Suprapubic skin (tissue), 4 donors: ENCODE data around the gene INSM1. TPM values are rescaled to one million over a fixed set of nuclear protein-coding genes. Genes with fewer than 3 reads are reported as not detected.

Source experiments
- DNase-seq, 2 donors: peaks; one replicate each; pipeline ENCODE4 v3.0.0-alpha.2; 2019; ENCODE audit warnings: low spot score in 2 of 2
- H3K27ac ChIP-seq: fragments of 200-600 bp; sonication (generic); one replicate; pipeline ENCODE4 v1.5.1; 2019
- H3K27me3 ChIP-seq: fragments of 200-600 bp; sonication (generic); one replicate; pipeline ENCODE4 v1.5.1; 2019
- H3K36me3 ChIP-seq: fragments of 200-600 bp; sonication (generic); one replicate; pipeline ENCODE4 v1.5.1; 2019
- H3K4me1 ChIP-seq: fragments of 200-600 bp; sonication (generic); one replicate; pipeline ENCODE4 v1.5.1; 2019
- H3K4me3 ChIP-seq: fragments of 200-600 bp; sonication (generic); one replicate; pipeline ENCODE4 v1.5.1; 2019; ENCODE audit warnings: mild to moderate bottlenecking
- H3K9me3 ChIP-seq: fragments of 200-600 bp; sonication (generic); one replicate; pipeline ENCODE4 v1.5.1; 2019
- CTCF ChIP-seq, 2 donors: fragments of 200-600 bp in 1 of 2; fragments of 450-650 bp in 1 of 2; sonication (generic) in 1 of 2; IDR thresholded peaks; one replicate each; pipeline ENCODE4 v1.5.1; 2016 to 2019; ENCODE audit warnings: antibody characterized with exemption in 2 of 2, mild to moderate bottlenecking in 1 of 2, moderate library complexity in 1 of 2
- EP300 ChIP-seq: sonication (generic); formaldehyde crosslinking; IDR thresholded peaks from one replicate; pipeline ENCODE4 v1.6.1; 2017; ENCODE audit warnings: antibody characterized with exemption
- POLR2A ChIP-seq, 2 donors: fragments of 450-650 bp; IDR thresholded peaks; one replicate each; pipeline ENCODE4 v1.6.1; 2017; ENCODE audit warnings: antibody characterized with exemption in 2 of 2, mild to moderate bottlenecking in 2 of 2, moderate library complexity in 2 of 2
- POLR2AphosphoS5 ChIP-seq, 3 donors: sonication (generic); formaldehyde crosslinking; IDR thresholded peaks; one replicate each; pipeline ENCODE4 v1.6.1; 2017; ENCODE audit warnings: antibody characterized with exemption in 3 of 3
- WGBS: methylation state at CpG from one replicate; pipeline ENCODE4 v1.1.5; 2018; 5-methylcytosine and 5-hydroxymethylcytosine counted together
- total RNA-seq, 4 donors: library from RNA; depleted of rRNA; stranded (reverse); fragments of >200 nt; gene quantifications; one replicate each; pipeline ENCODE4 v1.1.0, GENCODE V29; 2016

The INSM1 gene
- total RNA-seq, 4 donors from 2014 or later: not detected

GRCh38 chr20:20407891-20408805 lies 40.2 kb downstream of the INSM1 start:
- DNase-seq: no peak
- H3K4me3 ChIP-seq: no peak overlapping the region
- H3K4me1 ChIP-seq: no peaks in the 10 kb centered on the region
- no peak overlapping the region for H3K27ac ChIP-seq
- H3K9me3 ChIP-seq: no peaks in the 10 kb centered on the region
- TF ChIP-seq POLR2A (IDR thresholded peaks at IDR 0.05) (no peak), EP300 (no peak), CTCF (IDR thresholded peaks at IDR 0.05) (no peak)
- H3K27me3 ChIP-seq: no peaks in the 10 kb centered on the region
- 56% methylated on average over 6 of the region's 6 CpGs for WGBS
- H3K36me3 ChIP-seq: no peaks in the 10 kb centered on the region

GRCh38 chr20:20409331-20409730 lies 41.4 kb downstream of the INSM1 start:
- no peaks in the 10 kb centered on the region for H3K4me1 ChIP-seq
- no peaks in the 10 kb centered on the region for H3K27me3 ChIP-seq
- H3K9me3 ChIP-seq: no peaks in the 10 kb centered on the region
- H3K27ac ChIP-seq: no peak overlapping the region
- 97% methylated on average over 4 of the region's 4 CpGs for WGBS
- TF ChIP-seq POLR2A (IDR thresholded peaks at IDR 0.05) (no peak), CTCF (IDR thresholded peaks at IDR 0.05) (no peak), EP300 (no peak), POLR2AphosphoS5 (IDR thresholded peaks at IDR 0.05) (no peak)
- DNase-seq: no peak
- H3K4me3 ChIP-seq: no peak overlapping the region
- H3K36me3 ChIP-seq: no peaks in the 10 kb centered on the region

- no peak overlapping the region for H3K4me3 ChIP-seq
- DNase-seq: no peak
- no peaks in the 10 kb centered on the region for H3K36me3 ChIP-seq
- H3K4me1 ChIP-seq: no peaks in the 10 kb centered on the region
- TF ChIP-seq EP300 (no peak), POLR2AphosphoS5 (IDR thresholded peaks at IDR 0.05) (no peak), POLR2A (IDR thresholded peaks at IDR 0.05) (no peak), CTCF (IDR thresholded peaks at IDR 0.05) (no peak)
- WGBS: 37% methylated on average over 6 of the region's 6 CpGs
- H3K9me3 ChIP-seq: no peaks in the 10 kb centered on the region
- no peaks in the 10 kb centered on the region for H3K27me3 ChIP-seq
- no peak overlapping the region for H3K27ac ChIP-seq
These were observed 42.8 kb downstream of the INSM1 start for GRCh38 chr20:20410678-20411077.

GRCh38 chr20:20411402-20411801 lies 43.5 kb downstream of the INSM1 start:
- Histone ChIP-seq H3K27ac (no peak overlapping the region), H3K27me3 (no peaks in the 10 kb centered on the region), H3K4me1 (no peaks in the 10 kb centered on the region), H3K36me3 (no peaks in the 10 kb centered on the region), H3K4me3 (no peak overlapping the region), H3K9me3 (no peaks in the 10 kb centered on the region)
- TF ChIP-seq POLR2A (IDR thresholded peaks at IDR 0.05): no peak
- no peak for TF ChIP-seq POLR2AphosphoS5 (IDR thresholded peaks at IDR 0.05)
- WGBS: 90% methylated on average over 12 of the region's 12 CpGs
- DNase-seq: no peak

GRCh38 chr20:20411836-20412235 lies 43.9 kb downstream of the INSM1 start:
- 93% methylated on average over 17 of the region's 17 CpGs for WGBS
- Histone ChIP-seq H3K9me3 (no peaks in the 10 kb centered on the region), H3K36me3 (no peaks in the 10 kb centered on the region), H3K4me3 (no peak overlapping the region), H3K27me3 (no peaks in the 10 kb centered on the region), H3K27ac (no peak overlapping the region), H3K4me1 (no peaks in the 10 kb centered on the region)
- TF ChIP-seq EP300 (no peak), CTCF (IDR thresholded peaks at IDR 0.05) (no peak), POLR2A (IDR thresholded peaks at IDR 0.05) (no peak), POLR2AphosphoS5 (IDR thresholded peaks at IDR 0.05) (no peak)
- no peak for DNase-seq
